BLaER1 treated with 17β-estradiol and CSF1 and Interleukin-3, amounts not matched to agents 10 nM and 100 nM (cell line): ENCODE data around the gene TLR5.

Experiments
- H3K27ac ChIP-seq, 11 experiments: shearing (Covaris generic); formaldehyde crosslinking; 2 replicates each; pipeline ENCODE4 v1.8.1; 2022
- H3K27me3 ChIP-seq, 11 experiments: shearing (Covaris generic); formaldehyde crosslinking; 2 replicates each; pipeline ENCODE4 v1.8.1; 2022
- H3K36me3 ChIP-seq, 11 experiments: shearing (Covaris generic); formaldehyde crosslinking; 2 replicates each; pipeline ENCODE4 v1.8.1; 2022
- H3K4me1 ChIP-seq, 10 experiments: shearing (Covaris generic); formaldehyde crosslinking; 2 replicates each; pipeline ENCODE4 v1.8.1; 2022
- H3K4me2 ChIP-seq, 11 experiments: shearing (Covaris generic); formaldehyde crosslinking; 2 replicates each; pipeline ENCODE4 v1.8.1; 2022
- H3K4me3 ChIP-seq, 10 experiments: shearing (Covaris generic); formaldehyde crosslinking; 2 replicates each; pipeline ENCODE4 v1.8.1; 2022
- H3K9ac ChIP-seq, 11 experiments: shearing (Covaris generic); formaldehyde crosslinking; 2 replicates each; pipeline ENCODE4 v1.8.1; 2022
- H3K9me3 ChIP-seq, 11 experiments: shearing (Covaris generic); formaldehyde crosslinking; replicated peaks in 1 of 11; 2 replicates each; pipeline ENCODE4 v1.8.1; 2022
- H4K20me1 ChIP-seq, 11 experiments: shearing (Covaris generic); formaldehyde crosslinking; 2 replicates each; pipeline ENCODE4 v1.8.1; 2022
- Cebpa-rat ChIP-seq, 11 experiments: shearing (Covaris generic); IDR thresholded peaks; 2 replicates each; pipeline ENCODE4 v1.8.1; 2022

The TLR5 gene

DNA sequence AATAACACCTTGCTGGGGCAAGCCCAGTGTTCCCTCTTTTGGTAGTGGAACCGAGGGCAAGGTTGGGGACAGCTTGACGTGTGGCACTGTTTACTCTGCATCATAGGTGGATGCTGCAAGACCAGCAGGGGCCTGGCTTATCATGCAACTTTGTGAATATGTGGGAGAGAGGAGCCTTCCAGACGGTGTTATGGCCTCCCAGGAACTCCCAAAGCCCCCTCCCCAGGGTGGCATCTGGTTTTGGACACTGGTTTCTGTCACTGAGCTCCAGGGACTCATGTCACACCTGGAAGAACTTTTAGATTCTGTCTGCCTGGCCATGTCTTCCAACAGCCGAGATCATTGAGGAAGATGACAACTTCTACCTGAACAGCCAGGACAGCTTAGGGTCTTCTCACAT lies 1.4 kb upstream of the TLR5 start:
- H3K27me3 ChIP-seq, result no peaks in the 10 kb centered on the region
- no peaks in the 10 kb centered on the region; a peak in 1 of 22 replicates for H4K20me1 ChIP-seq
- 0 out of 22 replicates have a peak overlapping the region, but pooled peaks of 1 of the 11 experiments have one; percentile 71 for H3K9ac ChIP-seq
- H3K4me3 ChIP-seq, result no peak overlapping the region
- peaks cover 0 to 18% (median 0%) of the 10 kb centered on the region in 11 experiments; a peak in 6 of 22 replicates for H3K36me3 ChIP-seq
- no peak for TF ChIP-seq Cebpa-rat (IDR thresholded peaks at IDR 0.05)
- H3K4me2 ChIP-seq, result peak overlapping the region; percentile 76 to 97 (median 85)
- peak overlapping the region in 1 of 11 experiments; percentile 57; a peak in 1 of 22 replicates for H3K27ac ChIP-seq
- peaks cover 17 to 32% (median 23%) of the 10 kb centered on the region in 11 experiments; a peak in 21 of 22 replicates for H3K9me3 ChIP-seq
- peaks cover 25 to 57% (median 31%) of the 10 kb centered on the region in 10 experiments for H3K4me1 ChIP-seq

DNA sequence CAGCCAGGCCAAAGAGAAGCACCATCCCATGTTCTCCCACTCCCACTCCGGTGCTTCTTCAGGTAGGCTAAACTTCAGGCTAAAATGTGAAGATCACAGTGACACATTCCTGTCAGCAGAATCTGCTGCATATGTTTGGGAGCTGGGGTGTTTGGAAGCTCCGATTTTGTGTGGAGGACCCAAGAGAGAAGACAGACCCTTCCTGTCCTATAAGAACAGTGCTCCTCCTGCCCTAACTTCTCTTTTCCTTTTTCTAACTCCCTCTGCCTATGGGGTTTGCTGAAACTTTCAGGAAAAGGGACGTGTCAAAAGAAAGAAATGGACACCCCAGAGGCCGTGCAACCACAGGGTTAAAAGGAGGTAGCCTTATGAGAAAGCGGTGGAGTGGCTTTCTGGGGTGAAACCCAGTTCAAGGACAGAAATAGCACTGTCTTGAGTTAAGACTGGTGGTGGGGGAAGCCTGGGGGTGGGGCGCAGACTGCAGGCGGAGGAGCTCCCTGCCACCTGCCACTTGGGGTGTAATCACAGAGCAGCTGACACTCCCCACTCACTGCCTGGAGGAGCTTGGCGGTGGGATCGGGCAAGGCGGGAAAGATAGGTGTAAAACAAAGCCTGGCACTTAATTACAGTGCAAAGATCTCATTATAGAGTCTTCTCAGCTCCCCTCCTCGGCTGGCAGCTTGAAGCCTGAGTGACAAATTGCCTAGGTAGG lies 645 bp upstream of the TLR5 start:
- peaks cover 0 to 26% (median 0%) of the 10 kb centered on the region in 11 experiments; a peak in 6 of 22 replicates for H3K36me3 ChIP-seq
- no peaks in the 10 kb centered on the region for H3K27me3 ChIP-seq
- peak overlapping the region; percentile 2 to 79 (median 62); a peak in 19 of 22 replicates for H3K9ac ChIP-seq
- H3K27ac ChIP-seq, result peak overlapping the region in 8 of 11 experiments; percentile 6 to 66 (median 44); a peak in 11 of 22 replicates
- peak overlapping the region; percentile 76 to 97 (median 85) for H3K4me2 ChIP-seq
- no peak for TF ChIP-seq Cebpa-rat (IDR thresholded peaks at IDR 0.05)
- H3K4me1 ChIP-seq, result peaks cover 25 to 64% (median 31%) of the 10 kb centered on the region in 10 experiments
- no peaks in the 10 kb centered on the region; a peak in 1 of 22 replicates for H4K20me1 ChIP-seq
- peak overlapping the region; percentile 51 to 74 (median 60); a peak in 19 of 20 replicates for H3K4me3 ChIP-seq
- peaks cover 17 to 37% (median 26%) of the 10 kb centered on the region in 11 experiments; a peak in 21 of 22 replicates for H3K9me3 ChIP-seq

DNA sequence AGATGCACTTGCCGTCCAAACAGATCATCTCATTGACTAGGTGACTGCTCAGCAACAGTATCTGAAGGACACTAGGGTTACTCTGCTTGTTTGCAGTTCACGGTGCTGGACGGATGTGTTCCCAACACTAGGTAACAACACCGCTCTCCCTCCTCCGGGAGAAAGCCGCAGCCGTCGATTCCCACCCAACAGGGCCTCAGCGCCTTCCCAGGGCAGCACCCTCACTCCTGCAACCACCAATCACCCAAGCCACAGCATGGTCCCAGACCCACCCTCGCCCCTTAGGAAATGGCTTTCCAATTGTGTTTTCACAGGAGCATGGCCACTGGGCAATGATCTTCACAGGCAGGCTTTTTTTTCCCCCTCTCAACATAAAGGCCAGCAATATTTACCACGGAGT lies 779 bp downstream of the TLR5 start:
- peaks cover 0 to 29% (median 0%) of the 10 kb centered on the region in 11 experiments; a peak in 6 of 22 replicates for H3K36me3 ChIP-seq
- no peaks in the 10 kb centered on the region; a peak in 1 of 22 replicates for H4K20me1 ChIP-seq
- peak overlapping the region in 6 of 10 experiments; percentile 55 to 74 (median 60); a peak in 11 of 20 replicates for H3K4me3 ChIP-seq
- H3K4me2 ChIP-seq, result peak overlapping the region; percentile 76 to 97 (median 85)
- no peak for TF ChIP-seq Cebpa-rat (IDR thresholded peaks at IDR 0.05)
- no peaks in the 10 kb centered on the region for H3K27me3 ChIP-seq
- peaks cover 8 to 27% (median 15%) of the 10 kb centered on the region in 11 experiments; a peak in 21 of 22 replicates for H3K9me3 ChIP-seq
- H3K9ac ChIP-seq, result peak overlapping the region in 5 of 11 experiments; percentile 59 to 79 (median 71); a peak in 8 of 22 replicates
- peaks cover 25 to 78% (median 35%) of the 10 kb centered on the region in 10 experiments for H3K4me1 ChIP-seq
- peak overlapping the region in 3 of 11 experiments; percentile 52 to 66 (median 57); a peak in 6 of 22 replicates for H3K27ac ChIP-seq

DNA sequence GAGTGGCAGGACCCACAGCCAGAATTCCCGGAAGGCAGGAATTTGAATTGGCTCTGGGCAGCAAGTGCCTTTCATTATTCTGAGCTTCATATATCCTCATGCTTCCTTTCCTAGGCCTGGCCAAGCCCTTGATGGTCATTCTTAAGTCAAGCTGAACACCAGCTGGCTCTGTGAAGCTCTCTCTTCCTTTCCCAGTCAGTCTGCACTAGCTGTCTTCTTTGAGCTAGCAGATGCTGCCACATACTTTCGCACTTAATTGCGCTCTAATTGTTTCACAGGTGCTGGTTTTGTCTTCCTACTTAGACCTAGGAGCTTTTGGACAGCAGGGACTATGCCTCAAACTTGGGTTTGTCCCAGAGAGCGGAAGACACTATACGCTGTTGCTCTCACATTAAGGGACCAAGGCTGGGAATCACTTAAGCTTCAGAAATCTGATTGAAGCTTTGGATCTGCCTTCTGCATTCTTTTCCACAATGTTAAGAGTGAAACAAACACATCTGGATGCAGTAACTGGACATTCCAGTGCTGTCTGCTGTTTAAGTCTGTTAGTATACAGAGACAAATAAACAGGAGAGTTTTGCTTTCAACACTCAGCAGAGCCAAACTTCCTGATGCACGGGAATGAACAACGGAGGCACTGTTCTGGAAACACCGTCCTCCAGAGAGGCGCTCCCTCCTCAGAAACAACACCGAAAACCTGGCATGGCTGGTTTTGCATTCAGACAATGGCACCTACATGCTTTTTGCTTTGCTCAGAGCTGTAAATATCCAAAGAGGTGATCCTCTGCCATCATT lies 2.2 kb downstream of the TLR5 start:
- TF ChIP-seq Cebpa-rat (IDR thresholded peaks at IDR 0.05), result no peak
- Histone ChIP-seq H3K9ac (0 out of 22 replicates have a peak overlapping the region, but pooled peaks of 2 of the 11 experiments have one; percentile 26 to 43), H3K4me1 (peaks cover 25 to 93% (median 37%) of the 10 kb centered on the region in 10 experiments), H3K27ac (peak overlapping the region in 1 of 11 experiments; percentile 22; a peak in 1 of 22 replicates), H3K9me3 (peaks cover 0 to 13% (median 5%) of the 10 kb centered on the region in 11 experiments; a peak in 8 of 22 replicates), H3K27me3 (peaks cover 0 to 4% (median 2%) of the 10 kb centered on the region in 11 experiments; a peak in 12 of 22 replicates), H4K20me1 (no peaks in the 10 kb centered on the region; a peak in 1 of 22 replicates), H3K4me2 (peak overlapping the region in 3 of 11 experiments; percentile 77 to 97 (median 89); a peak in 6 of 22 replicates), H3K4me3 (peak overlapping the region in 2 of 10 experiments; percentile 28 to 56; a peak in 4 of 20 replicates), H3K36me3 (peaks cover 0 to 41% (median 0%) of the 10 kb centered on the region in 11 experiments; a peak in 5 of 22 replicates)

DNA sequence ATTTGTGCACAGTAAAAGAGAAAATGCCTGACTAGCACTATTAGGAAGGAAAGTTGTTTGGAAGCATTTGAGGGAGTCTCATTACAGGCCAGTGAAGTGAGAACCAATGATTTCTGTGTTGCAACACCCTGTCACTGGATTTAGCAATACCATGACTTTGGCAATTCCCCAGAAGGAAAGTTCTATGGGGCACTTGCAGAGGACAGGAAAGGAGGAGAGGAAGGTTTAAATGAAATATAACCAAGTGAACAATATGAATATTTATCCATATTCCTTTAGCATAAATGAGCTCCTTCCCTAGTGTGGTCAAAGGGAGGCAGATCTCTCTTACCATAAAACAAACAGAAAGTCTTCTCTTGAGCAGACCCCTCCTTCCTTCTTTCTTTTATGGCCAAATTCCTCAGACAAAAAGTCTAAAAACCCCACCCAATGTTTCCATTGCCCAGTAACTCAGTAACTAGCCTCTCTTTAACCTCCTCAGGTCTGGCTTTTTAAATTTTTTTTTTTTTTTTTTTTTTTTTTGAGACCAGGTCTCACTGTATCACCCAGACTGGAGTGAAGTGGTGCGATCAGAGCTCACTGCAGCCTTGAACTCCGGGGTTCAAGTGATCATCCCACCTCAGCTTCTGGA lies 5.5 kb downstream of the TLR5 start:
- Histone ChIP-seq H3K9me3 (peaks cover 0 to 13% (median 5%) of the 10 kb centered on the region in 11 experiments; a peak in 8 of 22 replicates), H4K20me1 (no peaks in the 10 kb centered on the region; a peak in 1 of 22 replicates), H3K4me1 (peaks cover 9 to 94% (median 24%) of the 10 kb centered on the region in 10 experiments; a peak in 19 of 20 replicates), H3K36me3 (peaks cover 0 to 54% (median 0%) of the 10 kb centered on the region in 11 experiments; a peak in 5 of 22 replicates), H3K9ac (no peak overlapping the region), H3K27ac (peak overlapping the region in 3 of 11 experiments; percentile 21 to 64 (median 52); a peak in 5 of 22 replicates), H3K4me3 (no peak overlapping the region), H3K27me3 (peaks cover 0 to 25% (median 23%) of the 10 kb centered on the region in 11 experiments; a peak in 20 of 22 replicates), H3K4me2 (peak overlapping the region in 7 of 11 experiments; percentile 10 to 97 (median 60); a peak in 11 of 22 replicates)
- TF ChIP-seq Cebpa-rat (IDR thresholded peaks at IDR 0.05), result peak in 5 of 11 experiments; percentile 70 to 96 (median 82); a peak in 9 of 22 replicates

DNA sequence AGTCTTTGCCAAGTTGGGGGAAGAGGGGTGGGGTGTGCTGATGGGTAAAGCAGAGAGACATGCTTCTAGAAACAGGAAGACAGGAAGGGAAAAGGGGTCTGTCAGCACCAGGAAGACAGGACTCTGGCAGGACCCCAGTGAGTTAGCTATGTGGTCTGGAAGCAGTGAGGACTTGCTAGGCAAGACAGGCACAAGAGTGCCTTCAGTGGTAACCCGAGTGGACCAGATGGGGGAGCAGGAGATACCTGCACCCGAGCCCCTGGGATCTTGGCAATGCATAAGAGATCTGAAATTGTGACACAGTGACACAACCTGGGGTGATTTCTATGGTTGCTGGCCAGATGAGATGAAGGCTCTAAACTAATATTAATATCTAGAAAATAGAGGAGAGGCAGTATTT lies 7.0 kb downstream of the TLR5 start:
- no peaks in the 10 kb centered on the region; a peak in 1 of 22 replicates for H4K20me1 ChIP-seq
- no peak overlapping the region for H3K9ac ChIP-seq
- peaks cover 0 to 13% (median 5%) of the 10 kb centered on the region in 11 experiments; a peak in 8 of 22 replicates for H3K9me3 ChIP-seq
- no peak overlapping the region; a peak in 1 of 22 replicates for H3K27ac ChIP-seq
- no peak for TF ChIP-seq Cebpa-rat (IDR thresholded peaks at IDR 0.05)
- H3K4me1 ChIP-seq, result peaks cover 0 to 79% (median 16%) of the 10 kb centered on the region in 10 experiments; a peak in 14 of 20 replicates
- H3K4me3 ChIP-seq, result no peak overlapping the region
- peak overlapping the region in 3 of 11 experiments; percentile 83 to 97 (median 89); a peak in 6 of 22 replicates for H3K4me2 ChIP-seq
- H3K27me3 ChIP-seq, result peaks cover 0 to 25% (median 23%) of the 10 kb centered on the region in 11 experiments; a peak in 20 of 22 replicates
- H3K36me3 ChIP-seq, result peaks cover 0 to 65% (median 0%) of the 10 kb centered on the region in 11 experiments; a peak in 5 of 22 replicates

DNA sequence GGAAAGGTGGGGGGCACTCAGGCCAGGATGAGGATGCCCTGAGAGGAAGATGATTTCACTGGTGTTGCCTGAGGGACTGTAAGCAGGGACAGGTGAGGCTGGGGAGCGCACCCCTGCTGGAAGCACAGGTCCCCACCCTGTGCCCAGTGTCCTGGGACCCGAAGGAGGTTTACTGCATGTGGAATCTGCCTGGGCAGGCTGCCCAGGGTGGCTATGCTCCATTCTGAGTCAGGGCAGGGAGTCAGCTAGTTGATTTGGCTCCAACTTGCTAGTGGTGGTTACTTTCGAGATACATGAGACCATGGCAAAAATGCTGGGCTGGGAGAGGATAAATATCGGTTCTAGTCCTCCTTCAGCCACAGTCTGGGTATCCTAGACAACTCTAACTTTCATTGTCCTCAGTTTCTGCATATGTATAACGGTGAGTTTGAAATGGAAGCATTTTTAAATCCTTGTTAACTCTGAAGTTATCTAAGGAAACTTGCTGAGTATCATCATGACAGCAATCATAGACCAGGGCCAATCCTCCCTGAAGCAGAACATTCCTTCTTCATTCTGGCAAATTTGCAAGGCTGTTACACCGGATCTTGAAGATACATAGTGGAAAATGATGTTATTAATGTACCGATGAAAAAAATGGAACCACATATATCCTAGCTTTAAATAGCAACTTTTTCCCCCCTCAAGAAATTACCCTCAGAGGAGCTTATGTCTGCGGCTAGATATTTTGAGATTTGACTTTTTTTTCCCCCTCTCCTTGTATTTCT lies 7.7 kb downstream of the TLR5 start:
- H3K27ac ChIP-seq, result no peak overlapping the region
- no peak for TF ChIP-seq Cebpa-rat (IDR thresholded peaks at IDR 0.05)
- H3K9ac ChIP-seq, result peak overlapping the region in 1 of 11 experiments; percentile 26; a peak in 1 of 22 replicates
- peaks cover 0 to 1% (median 0%) of the 10 kb centered on the region in 11 experiments; a peak in 2 of 22 replicates for H4K20me1 ChIP-seq
- peaks cover 0 to 72% (median 16%) of the 10 kb centered on the region in 10 experiments; a peak in 14 of 20 replicates for H3K4me1 ChIP-seq
- peaks cover 0 to 25% (median 23%) of the 10 kb centered on the region in 11 experiments; a peak in 20 of 22 replicates for H3K27me3 ChIP-seq
- H3K9me3 ChIP-seq, result peaks cover 0 to 13% (median 5%) of the 10 kb centered on the region in 11 experiments; a peak in 8 of 22 replicates
- H3K36me3 ChIP-seq, result peaks cover 0 to 65% (median 0%) of the 10 kb centered on the region in 11 experiments; a peak in 5 of 22 replicates
- peak overlapping the region in 2 of 10 experiments; percentile 6 to 7; a peak in 1 of 20 replicates for H3K4me3 ChIP-seq
- H3K4me2 ChIP-seq, result peak overlapping the region in 3 of 11 experiments; percentile 83 to 97 (median 89); a peak in 6 of 22 replicates
